ENCODE data around the gene AMBRA1. TPM values are rescaled to one million over a fixed set of nuclear protein-coding genes. Genes with fewer than 3 reads are reported as not detected.

Gene AMBRA1
- total RNA-seq, 4 donors from 2014 or later, result 36.0 to 59.2 (median 51.9) TPM

- Histone ChIP-seq H3K36me3 (peaks cover 15 to 16% of the 10 kb centered on the region in 2 donors), H3K27me3 (peaks cover 14% of the 10 kb centered on the region), H3K9me3 (no peaks in the 10 kb centered on the region), H3K4me3 (replicated peaks in 1 of 3) (no peak overlapping the region), H3K4me1 (peaks cover 19 to 39% of the 10 kb centered on the region in 2 donors), H3K27ac (no peak overlapping the region)
- intact Hi-C loops (cut with DNase I), result loop anchor here (5.0 to 10.0 kb wide), 2 partner anchors 134 to 221 kb away; partner anchors contain the start of genes ATG13 and HARBI1
- WGBS, 2 donors, result 81 to 91% methylated on average over 4 of the region's 4 CpGs
- no peak for TF ChIP-seq POLR2A (IDR thresholded peaks at IDR 0.05)
- no peak for TF ChIP-seq CTCF (IDR thresholded peaks at IDR 0.05)
- no peak for DNase-seq
Measured at GRCh38 chr11:46393759-46394158, 200.1 kb downstream of the AMBRA1 start.

- intact Hi-C loops (cut with DNase I), result loop anchor here (5.0 to 10.0 kb wide), 2 partner anchors 134 to 222 kb away; partner anchors contain the start of genes ATG13 and HARBI1
- H3K36me3 ChIP-seq, result peaks cover 15 to 16% of the 10 kb centered on the region in 2 donors
- TF ChIP-seq POLR2A (IDR thresholded peaks at IDR 0.05), result no peak
- no peak for TF ChIP-seq CTCF (IDR thresholded peaks at IDR 0.05)
- 55 to 58% methylated on average over 4 of the region's 4 CpGs for WGBS, 2 donors
- no peak overlapping the region for H3K27ac ChIP-seq
- H3K4me1 ChIP-seq, result peaks cover 19 to 39% of the 10 kb centered on the region in 2 donors
- H3K27me3 ChIP-seq, result peaks cover 14% of the 10 kb centered on the region
- H3K4me3 ChIP-seq (replicated peaks in 1 of 3), result peak overlapping the region in 1 of 3 donors; percentile 25
- DNase-seq, result no peak
- H3K9me3 ChIP-seq, result no peaks in the 10 kb centered on the region
Measured at GRCh38 chr11:46393231-46393616, 200.6 kb downstream of the AMBRA1 start.

- H3K36me3 ChIP-seq, result peaks cover 10 to 12% of the 10 kb centered on the region in 2 donors
- DNase-seq, result peak; percentile 82 to 86
- no peak for TF ChIP-seq POLR2A (IDR thresholded peaks at IDR 0.05)
- TF ChIP-seq CTCF (IDR thresholded peaks at IDR 0.05), result no peak
- 4 to 5% methylated on average over 21 to 56 of the region's 71 CpGs for WGBS, 2 donors
- H3K4me1 ChIP-seq, result peaks cover 19 to 39% of the 10 kb centered on the region in 2 donors
- no peak overlapping the region for H3K27ac ChIP-seq
- peak overlapping the region in 1 of 3 donors; percentile 25 for H3K4me3 ChIP-seq (replicated peaks in 1 of 3)
- peaks cover 14% of the 10 kb centered on the region for H3K27me3 ChIP-seq
- intact Hi-C loops (cut with DNase I), result loop anchor here (5.0 to 10.0 kb wide), 2 partner anchors 135 to 222 kb away; partner anchors contain the start of genes ATG13 and HARBI1
- H3K9me3 ChIP-seq, result no peaks in the 10 kb centered on the region
Measured at GRCh38 chr11:46392421-46393230, 201.2 kb downstream of the AMBRA1 start.

- peaks cover 14% of the 10 kb centered on the region for H3K27me3 ChIP-seq
- H3K36me3 ChIP-seq, result peaks cover 2 to 4% of the 10 kb centered on the region in 2 donors
- no peak for DNase-seq
- intact Hi-C loops (cut with DNase I), result loop anchor here (5.0 to 10.0 kb wide), 2 partner anchors 136 to 223 kb away; partner anchors contain the start of genes ATG13 and HARBI1
- 4% methylated on average over 5 to 11 of the region's 123 CpGs for WGBS, 2 donors
- no peak within 1 kb of the TSS for H3K27ac ChIP-seq
- H3K4me3 ChIP-seq (replicated peaks in 1 of 3), result peak within 1 kb of the TSS in 1 of 3 donors; percentile 25
- H3K9me3 ChIP-seq, result no peaks in the 10 kb centered on the region
- TF ChIP-seq POLR2A (IDR thresholded peaks at IDR 0.05) (no peak), CTCF (IDR thresholded peaks at IDR 0.05) (peak in 1 of 6 experiments; percentile 3)
- peaks cover 19 to 39% of the 10 kb centered on the region in 2 donors for H3K4me1 ChIP-seq
Measured at GRCh38 chr11:46391578-46392420, 202.0 kb downstream of the AMBRA1 start, which contains the start of gene CHRM4. CHRM4 (minus strand) TSS chr11:46391776; CDS start chr11:46386557, 5,219 bp downstream.
